Activated CD4-positive, alpha-beta T cell treated with anti-CD3 and anti-CD28 coated beads, Interleukin-2, Interleukin-4, amounts not matched to agents 100 ng/mL and 50 ng/mL, durations not matched to agents 16 hours and 8 hours (primary cell): ENCODE measurements around the gene SNU13.
"Not testable (repeated sequence)": the region's sequence is repeated elsewhere in the genome, so short reads cannot be mapped to it uniquely, and the experiment has no call there.

Source experiments
- DNase-seq: peaks from one replicate; pipeline ENCODE4 v3.0.0-alpha.2; 2020; ENCODE audit warnings: low spot score

SNU13 gene

DNA sequence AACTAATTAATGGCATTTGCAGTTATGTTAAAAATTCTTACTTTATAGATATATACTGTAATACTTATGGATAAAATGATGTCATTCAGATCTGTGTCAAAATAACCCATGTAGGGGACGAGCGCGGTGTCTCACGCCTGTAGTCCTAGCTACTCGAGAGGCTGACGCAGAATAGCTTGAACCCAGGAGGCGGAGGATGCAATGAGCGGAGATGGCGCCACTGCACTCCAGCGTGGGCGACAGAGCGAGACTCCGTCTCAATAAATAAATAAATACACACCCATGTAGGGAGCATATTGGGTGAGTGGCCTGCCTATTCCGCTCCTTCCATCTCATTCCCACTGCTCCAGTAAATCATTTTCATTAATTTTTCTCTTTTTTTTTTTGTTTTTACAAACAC lies 7.1 kb downstream of the SNU13 start:
- no peak for DNase-seq

DNA sequence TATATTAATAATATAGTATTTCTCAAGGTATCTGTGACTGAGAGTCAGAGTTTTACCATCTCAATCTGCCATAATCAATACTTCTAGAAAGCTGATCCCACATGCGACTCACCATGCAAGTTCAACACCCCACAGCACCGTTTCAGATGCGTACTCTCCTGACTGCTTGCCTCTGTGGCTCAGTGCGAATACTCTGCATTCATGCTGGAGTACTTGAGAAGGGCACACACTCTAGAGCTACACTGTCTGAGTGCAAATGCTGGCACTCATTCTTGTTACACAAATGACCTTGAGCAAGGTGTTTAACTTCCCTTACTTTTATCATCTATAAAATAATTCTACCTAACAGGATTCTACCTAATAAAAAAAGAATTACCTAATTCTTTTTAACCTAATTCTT lies 12.5 kb downstream of the SNU13 start:
- DNase-seq: no peak

DNA sequence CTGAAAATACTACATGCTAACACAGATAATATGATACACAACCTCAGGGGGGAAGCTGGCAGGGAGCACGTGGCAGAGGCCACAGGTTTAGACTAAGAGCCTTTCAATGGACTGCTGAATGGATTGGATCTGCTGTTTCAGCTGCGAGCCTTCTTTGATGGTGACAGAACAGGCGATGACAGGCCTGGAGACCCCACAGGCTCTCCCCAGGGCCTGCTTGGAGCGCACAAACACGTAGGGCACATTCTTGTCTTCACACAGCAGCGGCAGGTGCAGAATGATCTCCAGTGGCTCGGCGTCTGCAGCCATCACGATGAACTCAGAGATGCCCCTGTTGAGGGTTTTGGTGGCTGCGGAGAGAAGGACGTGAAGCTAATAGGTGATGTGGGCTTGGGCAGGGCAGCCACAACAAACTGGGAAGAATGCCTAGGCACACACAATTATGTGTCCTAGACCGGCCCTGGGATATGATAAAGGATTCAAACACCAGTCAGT lies 13.8 kb downstream of the SNU13 start:
- DNase-seq: no peak

DNA sequence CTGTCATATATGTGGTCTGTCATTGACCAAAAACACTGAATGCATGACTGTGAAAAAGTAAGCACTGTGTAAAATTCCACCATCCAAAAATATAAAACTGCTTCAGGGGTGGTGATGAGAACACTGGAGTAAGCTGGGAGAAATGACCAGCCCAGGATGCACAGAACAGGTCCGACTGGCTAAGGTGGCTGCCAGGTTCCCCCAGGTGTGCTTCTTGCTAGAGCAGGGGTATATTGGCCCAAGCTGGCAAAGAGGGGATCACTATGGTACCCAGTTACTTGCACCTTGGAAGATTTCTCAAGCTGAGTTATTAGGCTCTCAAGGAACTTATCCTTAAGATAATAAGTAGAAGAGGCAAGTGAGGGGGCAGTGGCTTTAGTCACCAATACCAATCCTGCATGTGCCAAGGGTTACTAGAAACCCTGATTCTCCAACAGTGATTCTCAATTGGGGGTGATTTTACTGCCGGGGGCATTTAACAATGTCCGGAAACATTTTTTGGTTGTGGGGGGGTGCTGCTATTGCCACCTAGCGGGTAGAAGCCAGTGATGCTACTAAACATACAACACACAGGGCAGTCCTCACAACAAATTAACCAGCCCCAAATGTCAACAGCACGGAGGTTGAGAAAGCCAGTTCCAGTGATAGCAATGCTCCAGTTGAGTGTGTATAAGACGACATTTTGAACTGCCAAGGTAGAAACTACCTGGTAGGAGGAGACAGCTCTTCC lies 15.7 kb downstream of the SNU13 start:
- no peak for DNase-seq

DNA sequence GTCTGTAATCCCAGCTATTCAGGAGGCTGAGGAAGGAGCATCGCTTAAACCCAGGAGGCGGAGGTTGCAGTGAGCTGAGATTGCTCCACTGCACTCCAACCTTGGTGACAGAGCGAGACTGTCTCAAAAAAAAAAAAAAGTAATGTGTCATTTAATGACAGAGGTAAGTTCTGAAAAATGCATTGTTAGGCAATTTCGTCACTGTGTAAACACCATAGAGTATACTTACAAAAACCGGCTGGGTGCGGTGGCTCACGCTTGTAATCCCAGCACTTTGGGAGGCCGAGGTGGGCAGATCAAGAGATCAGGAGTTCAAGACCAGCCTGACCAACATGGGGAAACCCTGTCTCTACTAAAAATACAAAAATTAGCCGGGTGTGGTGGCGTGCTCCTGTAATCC lies 16.6 kb downstream of the SNU13 start:
- DNase-seq: not testable (repeated sequence)

DNA sequence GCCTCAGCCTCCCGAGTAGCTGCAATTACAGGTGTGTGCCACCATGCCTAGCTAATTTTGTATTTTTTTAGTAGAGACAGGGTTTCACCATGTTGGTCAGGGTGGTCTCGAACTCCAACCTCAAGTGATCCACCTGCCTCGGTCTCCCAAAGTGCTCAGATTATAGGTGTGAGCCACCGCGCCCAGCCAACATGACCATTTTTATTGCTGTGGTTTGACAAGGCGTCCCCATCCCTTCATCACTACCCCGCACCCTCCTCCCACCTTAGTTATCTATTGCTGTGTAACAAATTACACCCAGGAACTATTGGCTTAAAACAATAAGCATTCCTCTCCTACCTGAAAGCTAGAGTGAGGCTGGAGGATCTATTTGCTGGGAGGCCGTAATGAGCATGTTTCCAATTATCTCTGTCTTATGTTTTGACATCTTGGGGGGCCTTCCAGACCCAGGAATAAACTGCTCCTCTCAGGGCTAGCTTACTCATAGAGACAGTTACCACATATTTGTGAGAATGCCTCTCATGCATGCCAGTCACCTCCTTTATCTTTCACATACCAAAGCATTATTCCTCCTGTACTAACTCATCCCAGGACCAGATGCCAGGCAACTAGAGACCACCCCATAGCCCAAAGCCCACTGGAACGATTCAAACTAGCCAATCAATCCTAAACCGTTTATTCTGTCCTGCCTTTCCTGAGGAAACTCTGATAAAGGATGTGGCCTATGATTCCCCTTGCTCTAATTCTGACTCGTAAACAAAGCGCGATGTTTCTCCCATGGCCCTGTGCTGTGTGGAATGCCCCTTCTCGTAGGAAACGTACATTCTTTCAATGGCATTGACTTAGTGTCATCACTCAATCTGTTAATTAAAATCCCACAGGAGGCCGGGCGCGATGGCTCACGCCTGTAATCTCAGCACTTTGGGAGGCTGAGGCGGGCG lies 19.4 kb downstream of the SNU13 start:
- no peak for DNase-seq

DNA sequence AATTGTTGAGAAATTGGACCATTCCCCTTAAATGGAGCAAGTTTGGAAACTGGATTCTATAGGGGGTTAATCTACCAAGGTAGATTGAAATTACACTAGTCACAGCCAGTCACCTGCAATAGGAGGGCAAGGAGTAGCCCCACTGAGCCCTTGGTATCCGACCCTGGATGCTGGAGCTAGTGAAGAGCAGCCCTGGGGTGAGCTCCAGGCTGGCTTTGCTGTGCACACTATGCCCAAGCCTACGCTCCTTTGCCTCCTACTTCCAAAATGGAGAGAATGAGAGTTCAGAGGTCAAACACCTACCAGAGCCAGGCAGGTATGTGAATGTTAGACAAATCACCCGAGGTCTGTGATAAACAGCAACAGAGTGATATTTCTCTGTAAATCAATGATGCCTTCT lies 23.7 kb downstream of the SNU13 start:
- DNase-seq: no peak

DNA sequence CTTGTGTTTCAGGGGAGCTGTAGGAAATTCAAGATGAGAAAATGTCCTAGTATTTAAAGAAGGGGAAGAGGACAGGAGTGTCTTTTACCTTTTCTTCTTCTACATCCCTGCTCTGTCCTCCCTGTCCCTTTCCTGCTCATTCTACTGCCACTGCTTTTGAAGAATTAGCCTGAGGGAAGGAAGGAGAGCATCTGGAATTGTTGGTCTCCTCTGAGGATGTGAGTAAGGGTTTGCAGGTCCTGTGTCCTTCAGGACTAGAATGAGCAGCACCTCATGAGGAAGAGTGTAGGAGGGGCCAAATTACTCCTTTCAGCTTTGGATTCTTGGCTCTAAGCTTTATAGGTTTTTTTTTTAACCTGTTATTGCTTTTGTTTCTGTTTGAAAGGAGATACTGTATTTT lies 24.2 kb downstream of the SNU13 start:
- no peak for DNase-seq

DNA sequence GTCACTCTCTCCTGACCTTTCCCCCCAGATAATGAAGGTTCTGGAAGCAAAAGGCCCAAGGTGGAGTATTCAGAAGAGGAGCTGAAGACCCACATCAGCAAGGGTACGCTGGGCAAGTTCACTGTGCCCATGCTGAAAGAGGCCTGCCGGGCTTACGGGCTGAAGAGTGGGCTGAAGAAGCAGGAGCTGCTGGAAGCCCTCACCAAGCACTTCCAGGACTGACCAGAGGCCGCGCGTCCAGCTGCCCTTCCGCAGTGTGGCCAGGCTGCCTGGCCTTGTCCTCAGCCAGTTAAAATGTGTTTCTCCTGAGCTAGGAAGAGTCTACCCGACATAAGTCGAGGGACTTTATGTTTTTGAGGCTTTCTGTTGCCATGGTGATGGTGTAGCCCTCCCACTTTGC lies 25.1 kb downstream of the SNU13 start:
- DNase-seq: not testable (repeated sequence)

DNA sequence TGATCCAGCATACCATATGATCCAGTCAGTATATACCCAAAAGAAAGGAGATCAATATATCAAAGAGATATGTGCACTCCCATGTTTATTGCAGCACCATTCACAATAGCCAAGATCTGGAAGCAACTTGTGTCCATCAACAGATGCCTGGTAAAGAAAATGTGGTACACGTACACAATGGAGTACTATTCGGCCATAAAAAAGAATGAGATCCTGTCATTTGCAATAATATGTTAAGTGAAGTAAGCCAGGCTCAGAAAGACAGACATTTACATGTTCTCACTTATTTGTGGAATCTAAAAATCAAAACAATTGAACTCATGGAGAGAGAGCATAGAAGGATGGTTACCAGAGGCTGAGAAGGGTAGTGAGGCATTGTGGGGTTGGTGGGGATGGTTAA lies 27.0 kb downstream of the SNU13 start:
- no peak for DNase-seq

DNA sequence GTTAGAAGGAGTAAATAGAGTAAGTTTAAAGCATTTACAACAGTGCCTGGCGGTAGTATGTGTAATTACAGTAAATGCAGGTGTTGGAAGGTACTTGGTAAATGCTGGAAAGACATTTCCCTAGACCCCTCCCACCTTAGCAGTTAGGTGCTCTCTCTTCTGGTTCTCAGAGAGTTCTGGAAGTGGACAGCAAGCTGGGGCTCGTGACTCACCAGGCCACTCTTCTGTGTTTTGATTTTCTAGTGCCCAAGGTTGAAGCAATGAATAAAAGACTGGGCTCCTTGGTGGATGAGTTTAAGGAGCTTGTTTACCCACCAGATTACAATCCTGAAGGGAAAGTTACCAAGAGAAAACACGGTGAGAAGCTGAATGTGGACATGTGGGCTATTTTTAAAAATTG lies 27.6 kb downstream of the SNU13 start:
- DNase-seq: no peak

DNA sequence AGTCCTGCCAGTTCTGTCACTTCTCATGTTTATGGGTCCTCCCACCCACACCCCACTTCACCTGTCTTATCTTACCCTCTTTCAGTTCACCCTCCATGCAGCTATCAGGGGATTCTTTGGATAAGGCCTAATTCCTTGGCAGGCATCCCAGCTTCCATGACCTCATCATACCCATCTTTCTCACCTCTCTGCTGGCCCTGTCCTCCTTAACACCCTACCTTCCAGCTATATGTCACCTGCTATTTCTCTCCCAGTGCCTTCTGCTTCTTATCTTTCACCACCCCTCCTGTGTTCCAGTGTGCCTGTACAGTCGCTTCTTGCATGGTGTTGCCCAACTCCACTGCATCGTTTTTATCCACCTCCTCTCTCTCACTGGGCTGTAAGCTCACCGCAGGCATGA lies 28.3 kb downstream of the SNU13 start:
- no peak for DNase-seq

DNA sequence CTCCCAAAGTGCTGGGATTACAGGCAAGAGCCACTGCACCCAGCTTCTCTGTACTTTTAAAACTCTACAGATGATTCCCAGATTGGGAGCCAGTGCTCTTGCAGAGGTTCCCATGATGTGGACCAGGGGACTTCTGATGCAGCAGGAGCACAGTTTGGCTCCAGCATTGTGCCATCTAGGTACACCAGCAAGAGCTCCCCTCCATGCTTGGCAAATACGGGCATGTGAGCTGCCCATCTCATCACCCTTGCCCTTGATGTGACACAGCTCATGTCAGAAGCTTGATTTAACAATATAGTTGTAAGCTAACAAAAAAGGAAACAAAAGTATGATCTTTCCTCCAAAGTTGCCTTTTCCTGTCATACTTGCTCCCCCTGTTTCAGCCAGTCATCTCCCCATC lies 28.7 kb downstream of the SNU13 start:
- no peak for DNase-seq

DNA sequence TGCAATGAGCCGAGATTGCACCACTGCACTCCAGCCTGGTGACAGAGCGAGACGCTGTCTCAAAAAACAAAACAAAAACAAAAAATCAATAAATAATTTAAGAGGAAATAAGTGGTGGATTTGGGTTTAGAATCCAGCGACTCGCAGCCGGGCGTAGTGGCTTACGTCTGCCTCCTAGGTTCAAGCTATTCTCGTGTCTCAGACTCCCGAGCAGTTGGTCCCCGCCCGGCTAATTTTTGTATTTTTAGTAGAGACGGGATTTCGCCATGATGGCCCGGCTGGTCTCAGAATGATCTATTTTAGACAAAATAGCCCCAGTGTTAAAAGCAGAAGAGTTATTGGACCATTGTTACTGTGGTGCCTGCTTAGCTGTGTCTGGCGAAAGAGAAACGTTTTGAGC lies 29.8 kb downstream of the SNU13 start:
- no peak for DNase-seq

DNA sequence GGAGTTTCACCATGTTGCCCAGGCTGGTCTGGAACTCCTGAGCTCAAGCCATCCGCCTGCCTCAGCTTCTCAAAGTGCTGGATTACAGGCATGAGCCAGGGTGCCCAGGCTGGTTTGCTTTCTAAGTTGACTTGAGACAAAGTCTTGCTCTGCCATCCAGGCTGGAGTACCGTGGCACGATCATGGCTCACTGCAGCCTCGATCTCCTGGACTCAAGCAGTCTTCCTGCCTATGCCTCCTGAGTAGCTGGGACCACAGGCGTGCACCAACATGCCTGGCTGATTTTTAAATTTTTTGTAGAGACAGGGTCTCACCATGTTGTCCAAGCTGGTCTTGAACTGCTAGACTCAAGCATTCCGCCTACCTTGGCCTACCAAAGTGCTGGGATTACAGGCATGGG lies 31.0 kb downstream of the SNU13 start:
- DNase-seq: no peak

DNA sequence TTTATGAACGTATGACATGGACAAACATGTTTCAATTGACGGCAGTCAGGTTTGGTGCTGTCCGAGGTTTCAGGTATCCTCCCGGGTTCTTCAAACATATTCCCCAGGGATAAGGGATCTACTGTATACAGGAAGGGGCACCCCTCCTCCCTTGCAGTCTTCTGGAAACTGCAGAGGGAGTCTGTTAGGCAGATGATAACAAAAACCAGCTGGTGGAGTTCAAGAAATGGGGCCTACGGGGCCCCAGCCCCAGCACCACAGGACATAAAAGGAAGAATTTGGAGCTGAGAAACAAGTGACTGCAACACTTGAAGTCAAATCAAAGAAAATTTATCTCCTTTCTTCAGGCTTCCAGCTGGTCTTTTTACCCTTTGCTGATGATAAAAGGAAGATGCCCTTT lies 32.1 kb downstream of the SNU13 start:
- DNase-seq: no peak

DNA sequence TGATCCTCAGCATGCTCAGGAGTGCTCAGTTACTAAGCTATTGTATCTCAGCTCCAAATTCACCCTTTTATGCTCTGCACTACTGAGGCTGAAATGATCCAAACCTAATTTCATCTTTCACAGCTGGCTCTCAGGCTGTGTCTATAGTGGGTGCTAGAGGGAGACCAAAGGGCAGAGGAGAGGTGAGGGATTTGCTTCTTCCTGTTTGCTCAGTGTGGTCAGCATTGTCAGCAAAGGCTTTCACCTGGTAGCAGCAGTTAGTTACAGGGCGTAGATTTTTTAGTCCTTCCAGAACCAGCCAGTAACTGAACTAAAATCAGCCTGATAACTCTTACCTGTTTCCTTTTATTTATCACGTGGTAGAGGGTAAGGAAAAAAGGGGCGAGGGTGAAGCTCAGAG lies 34.3 kb downstream of the SNU13 start:
- no peak for DNase-seq

DNA sequence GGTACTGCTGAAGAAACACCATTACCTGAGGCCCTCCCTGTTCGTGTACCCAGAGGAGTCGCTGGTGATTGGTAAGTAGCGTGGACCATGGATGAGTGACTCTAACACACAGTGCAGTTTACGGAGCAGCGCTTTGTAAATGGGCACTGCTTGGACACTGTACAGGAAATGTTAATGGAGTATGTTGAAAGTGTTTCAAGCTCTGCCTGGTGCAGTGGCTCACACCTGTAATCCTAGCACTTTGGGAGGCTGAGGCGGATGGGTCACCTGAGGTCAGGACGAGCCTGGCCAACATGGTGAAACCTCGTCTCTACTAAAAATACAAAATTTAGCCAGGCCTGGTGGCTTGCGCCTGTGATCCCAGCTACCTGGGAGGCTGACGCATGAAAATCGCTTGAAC lies 37.8 kb downstream of the SNU13 start:
- no peak for DNase-seq

DNA sequence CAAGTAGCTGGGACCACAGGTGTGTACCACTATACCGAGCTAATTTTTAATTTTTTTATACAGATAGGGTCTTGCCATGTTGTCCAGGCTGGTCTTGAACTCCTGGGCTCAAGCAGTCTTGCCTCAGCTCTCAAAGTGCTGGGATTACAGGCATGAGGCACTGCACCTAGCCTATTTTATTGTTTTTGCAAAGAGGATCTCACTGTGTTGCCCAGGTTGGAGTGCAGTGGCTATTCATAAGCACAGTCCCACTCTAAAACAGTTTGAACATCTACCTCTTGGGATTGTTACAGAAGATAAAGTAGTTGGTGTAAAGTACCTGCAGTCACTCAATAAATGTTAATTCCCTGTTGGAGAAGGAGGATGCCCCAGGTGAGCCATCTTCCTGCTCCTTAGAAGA lies 38.4 kb downstream of the SNU13 start:
- no peak for DNase-seq

DNA sequence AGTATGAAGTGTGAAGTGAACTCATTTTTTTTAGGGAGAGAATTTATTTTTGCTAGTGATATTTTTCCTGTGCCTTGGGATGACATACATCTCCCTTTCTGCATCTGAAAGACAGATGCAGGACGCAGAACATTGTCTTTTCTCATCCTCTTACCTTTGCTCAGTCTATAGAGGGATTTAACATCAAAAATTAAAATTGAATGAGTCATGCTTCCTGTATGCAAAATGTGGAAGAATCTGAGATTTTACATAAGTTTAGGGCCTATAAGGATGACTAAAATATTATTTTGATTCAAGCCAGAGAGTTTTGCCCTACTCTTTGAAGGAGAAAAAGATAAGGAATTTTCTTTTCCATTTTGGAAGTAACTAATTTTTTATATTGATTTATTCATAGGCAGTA lies 40.2 kb downstream of the SNU13 start:
- no peak for DNase-seq

DNA sequence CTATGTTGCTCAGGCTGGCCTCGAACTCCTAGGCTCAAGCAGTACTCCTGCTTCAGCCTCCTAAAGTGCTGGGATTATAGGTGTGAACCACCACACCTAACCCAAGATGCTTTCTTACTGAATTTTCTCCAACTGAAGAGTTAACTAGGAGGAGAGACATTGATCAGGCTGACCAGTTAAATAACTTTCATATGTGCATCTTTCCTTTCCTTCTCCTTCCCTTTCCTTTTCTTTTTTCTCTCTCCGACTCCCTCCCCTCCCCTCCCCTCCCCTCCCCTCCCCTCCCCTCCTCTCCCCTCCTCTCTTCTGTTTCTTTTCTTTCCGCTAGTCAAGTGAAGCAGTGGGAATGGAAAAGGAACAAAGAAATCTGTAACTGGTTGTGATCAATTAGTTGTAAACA lies 40.9 kb downstream of the SNU13 start:
- no peak for DNase-seq

DNA sequence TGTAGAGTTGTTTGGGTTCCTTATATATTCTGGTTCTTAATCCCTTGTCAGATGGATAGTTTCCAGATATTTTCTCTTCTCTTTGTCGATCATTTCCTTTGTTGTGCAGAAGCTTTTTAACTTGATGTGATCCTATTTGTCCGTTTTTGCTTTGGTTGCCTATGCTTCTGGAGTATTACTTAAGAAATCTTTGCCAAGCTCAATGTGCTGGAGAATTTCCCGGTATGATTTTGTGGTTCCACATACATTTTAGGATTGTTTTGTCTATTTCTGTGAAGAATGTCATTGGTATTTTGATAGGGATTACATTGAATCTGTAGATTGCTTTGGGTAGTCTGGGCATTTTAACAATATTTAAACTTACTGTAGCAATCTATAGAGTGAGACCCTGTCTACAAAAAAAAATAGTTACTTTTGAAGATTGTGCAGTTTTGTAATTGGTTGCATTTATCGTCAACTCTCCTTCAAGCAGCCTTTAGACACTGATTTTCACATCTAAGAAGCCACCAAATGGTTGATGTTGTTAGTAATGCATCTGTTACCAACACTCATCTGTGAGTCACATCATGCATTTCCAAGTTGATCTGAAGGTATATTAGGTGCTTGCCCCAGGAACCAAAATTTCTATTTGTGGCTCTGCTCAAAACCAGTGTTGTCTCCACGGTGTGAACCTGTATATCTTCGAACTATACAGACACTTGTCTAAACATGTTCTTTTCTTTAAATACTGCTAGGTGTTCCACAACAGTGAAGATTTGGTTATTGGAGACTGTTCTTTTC lies 46.1 kb downstream of the SNU13 start:
- DNase-seq: no peak

DNA sequence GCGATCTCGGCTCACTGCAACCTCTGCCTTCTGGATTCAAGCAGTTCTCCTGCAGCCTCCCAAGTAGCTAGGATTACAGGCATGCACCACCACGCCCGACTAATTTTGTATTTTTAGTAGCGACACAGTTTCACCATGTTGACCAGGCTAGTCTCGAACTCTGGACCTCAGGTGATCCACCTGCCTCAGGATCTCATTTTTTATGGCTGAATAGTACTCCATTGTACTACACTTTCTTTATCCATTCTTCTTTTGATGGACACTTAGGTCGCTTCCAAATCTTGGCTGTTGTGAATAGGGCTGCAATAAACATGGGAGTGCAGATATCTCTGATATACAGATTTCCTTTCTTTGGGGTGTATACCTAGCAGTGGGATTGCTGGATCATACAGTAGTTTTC lies 46.8 kb downstream of the SNU13 start:
- DNase-seq: no peak
